22Rv1 (cell line): Measurements from ENCODE around the gene ACTL8.

Experiments used
- CTCF ChIP-seq: fragments of 450-650 bp; IDR thresholded peaks from 2 replicates; pipeline ENCODE4 v1.5.1; 2017; ENCODE audit warnings: mild to moderate bottlenecking
- ZFX ChIP-seq: fragments of 450-650 bp; IDR thresholded peaks from 2 replicates; pipeline ENCODE4 v1.6.1; 2017; ENCODE audit warnings: antibody characterized with exemption, borderline replicate concordance

DNA sequence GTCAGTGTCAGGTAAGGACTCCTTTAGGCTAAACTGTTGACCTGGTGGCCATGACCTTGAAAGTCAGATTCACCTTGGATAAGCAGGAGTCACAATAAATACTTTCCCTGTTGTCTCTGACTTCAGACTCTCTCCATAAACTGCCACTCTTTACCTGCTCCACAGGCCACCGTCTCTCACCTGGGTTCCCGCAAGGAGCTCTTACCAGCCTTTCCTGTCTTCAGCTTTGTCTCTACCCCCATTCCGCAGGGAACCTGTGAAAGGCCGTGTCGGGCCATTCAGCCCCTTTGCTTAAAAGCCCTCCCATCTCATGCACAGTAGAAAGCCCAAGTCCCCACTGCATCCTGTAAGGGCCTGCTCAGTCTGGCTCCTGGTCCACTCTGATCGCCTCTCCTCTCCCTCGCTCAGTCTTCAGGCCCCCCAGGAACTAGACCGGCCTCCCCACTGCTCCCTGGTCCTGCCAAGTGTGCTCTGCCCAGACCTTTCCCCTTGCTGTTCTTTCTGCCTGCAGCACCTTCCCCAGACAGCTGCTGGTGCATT lies 79.5 kb downstream of the ACTL8 start:
- TF ChIP-seq CTCF (no peak), ZFX (no peak)
